ENCODE results near the gene GMDS. TPM values are rescaled to one million over a fixed set of nuclear protein-coding genes. Genes with fewer than 3 reads are reported as not detected.
A peak's percentile ranks its signal among the peaks of the same experiment; 100 is the strongest.

GMDS gene
- total RNA-seq, 1 donor from 2014 or later, result 25.7 TPM

GRCh38 chr6:1643111-1643510, 602.3 kb downstream of the GMDS start:
- no peak for DNase-seq

GRCh38 chr6:1641343-1641885, 604.0 kb downstream of the GMDS start:
- DNase-seq, result no peak

GRCh38 chr6:1640476-1640875, 604.9 kb downstream of the GMDS start:
- DNase-seq, result no peak

- DNase-seq, result no peak
Observed at GRCh38 chr6:1639430-1639829, 606.0 kb downstream of the GMDS start.

GRCh38 chr6:1636971-1637871, 608.2 kb downstream of the GMDS start:
- DNase-seq, result peak; percentile 15

GRCh38 chr6:1636272-1636825, 609.1 kb downstream of the GMDS start:
- DNase-seq, result no peak

- DNase-seq, result no peak
Observed at GRCh38 chr6:1635305-1636010, 609.9 kb downstream of the GMDS start.

GRCh38 chr6:1634081-1634480, 611.3 kb downstream of the GMDS start:
- no peak for DNase-seq

- DNase-seq, result no peak
Observed at GRCh38 chr6:1633366-1634021, 611.9 kb downstream of the GMDS start.

- DNase-seq, result no peak
Observed at GRCh38 chr6:1631251-1631650, 614.2 kb downstream of the GMDS start.

GRCh38 chr6:1630771-1631217, 614.6 kb downstream of the GMDS start:
- DNase-seq, result no peak

GRCh38 chr6:1630212-1630770, 615.1 kb downstream of the GMDS start:
- DNase-seq, result no peak

GRCh38 chr6:1629316-1629715, 616.1 kb downstream of the GMDS start:
- DNase-seq, result no peak

GRCh38 chr6:1627827-1628560, 617.4 kb downstream of the GMDS start:
- no peak for DNase-seq

GRCh38 chr6:1626481-1626880, 618.9 kb downstream of the GMDS start:
- no peak for DNase-seq

GRCh38 chr6:1625794-1626435, 619.5 kb downstream of the GMDS start:
- peak; percentile 21 for DNase-seq

- DNase-seq, result peak; percentile 64
Observed at GRCh38 chr6:1624851-1625781, 620.3 kb downstream of the GMDS start.

GRCh38 chr6:1624058-1624850, 621.2 kb downstream of the GMDS start:
- DNase-seq, result peak; percentile 30

- no peak for DNase-seq
Observed at GRCh38 chr6:1623769-1624057, 621.7 kb downstream of the GMDS start.

All from tongue (tissue), 2 donors.